T-helper 2 cell treated with Interferon-gamma antibody and Interleukin-4, amounts not matched to agents 100 ng/mL and 5 ng/mL, for 36 hours (primary cell): Measurements from ENCODE around the gene RASGRP2. TPM values are rescaled to one million over a fixed set of nuclear protein-coding genes. Genes with fewer than 3 reads are reported as not detected.

Experiments
- intact Hi-C: fragments of 100-400 bp; cut with micrococcal nuclease; formaldehyde crosslinking; loops from one replicate; pipeline ENCODE4 v1.15.1; 2023
- total RNA-seq: library from RNA; stranded (reverse); gene quantifications from 2 replicates; pipeline ENCODE4 v1.2.3, GENCODE V29; 2022

RASGRP2 gene
- total RNA-seq, 1 donor from 2014 or later = 276 TPM

DNA sequence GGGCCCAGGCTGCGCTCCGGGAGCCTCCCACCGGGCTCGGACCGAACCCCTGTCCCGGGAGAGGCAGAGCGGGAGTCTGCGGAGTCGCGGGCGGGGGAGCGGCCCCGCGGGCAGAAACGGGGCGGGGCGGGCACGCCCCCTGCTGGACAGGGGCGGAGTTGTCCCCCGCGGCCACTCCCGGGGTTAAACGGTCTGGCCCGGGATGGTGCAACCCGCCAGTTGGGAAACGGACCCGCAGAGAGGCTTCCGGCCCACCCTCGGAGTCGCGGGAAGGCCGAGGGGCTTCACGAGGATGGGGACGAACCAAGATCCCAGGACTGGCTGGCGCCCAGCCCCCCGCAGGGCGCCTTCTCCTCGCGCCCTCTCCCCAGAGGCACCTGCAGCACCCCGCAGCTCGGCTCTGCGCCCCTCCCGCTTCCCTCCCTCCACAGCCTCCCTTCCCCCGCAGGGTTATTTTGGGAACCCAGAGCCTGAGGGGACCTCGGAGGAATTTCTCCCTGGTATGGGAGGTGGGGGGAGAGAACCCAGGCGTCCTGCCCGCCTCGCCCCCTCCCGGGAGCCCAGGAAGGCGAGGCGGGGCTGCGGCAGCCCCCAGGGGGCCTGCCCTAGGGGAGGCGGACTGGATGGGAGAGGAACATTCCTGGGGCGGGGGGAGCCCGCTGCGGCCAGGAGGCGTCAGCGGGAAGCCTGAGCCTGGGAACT lies 902 bp downstream of the RASGRP2 start:
- intact Hi-C loops = loop anchor here (1.0 to 10.0 kb wide), 5 partner anchors 24 to 498 kb away; partner anchors contain the start of genes CATSPERZ, EHD1, ESRRA and FKBP2

DNA sequence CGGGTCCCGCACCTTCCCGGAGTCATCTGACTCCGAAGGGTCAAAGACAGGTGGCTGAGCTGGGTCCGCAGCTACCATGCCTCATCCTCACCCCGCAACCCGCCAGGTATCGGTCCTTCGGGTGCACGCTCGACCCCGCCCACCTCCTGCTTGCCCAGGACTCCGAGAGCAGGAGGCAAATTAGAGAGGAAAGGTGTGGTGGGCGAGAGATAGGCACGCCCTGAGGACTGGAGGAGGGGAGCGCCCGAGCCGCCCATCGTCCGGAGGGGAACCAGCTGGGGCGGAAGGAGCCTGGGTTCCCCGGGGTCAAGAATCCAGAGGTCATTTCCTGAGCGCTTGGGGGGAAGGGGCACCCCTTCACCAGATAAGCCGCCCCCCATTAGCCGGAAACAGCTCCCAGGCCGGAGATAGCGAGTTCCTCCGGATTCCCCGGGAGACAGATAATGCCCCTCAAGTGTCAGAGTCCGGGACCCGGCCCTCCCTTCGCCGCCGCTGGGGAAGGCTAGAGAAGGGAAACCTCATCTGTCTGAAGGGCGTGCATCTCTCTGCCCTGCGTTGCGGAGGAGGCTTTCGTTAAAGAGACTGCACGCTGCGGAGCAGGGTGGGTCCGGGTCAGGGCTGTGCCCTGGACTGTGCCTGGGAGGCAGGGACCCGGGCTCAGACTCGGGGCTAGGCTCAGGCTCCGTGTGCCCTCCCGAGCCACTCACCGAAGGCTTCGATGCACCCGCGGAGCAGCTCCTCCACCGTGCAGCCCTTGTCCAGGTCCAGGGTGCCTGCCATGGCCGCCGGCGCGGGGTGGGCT lies 1.7 kb downstream of the RASGRP2 start:
- intact Hi-C loops = loop anchor here (2.0 to 10.0 kb wide), 4 partner anchors 69 to 497 kb away; partner anchors contain the start of genes CATSPERZ, EHD1, ESRRA and FKBP2

DNA sequence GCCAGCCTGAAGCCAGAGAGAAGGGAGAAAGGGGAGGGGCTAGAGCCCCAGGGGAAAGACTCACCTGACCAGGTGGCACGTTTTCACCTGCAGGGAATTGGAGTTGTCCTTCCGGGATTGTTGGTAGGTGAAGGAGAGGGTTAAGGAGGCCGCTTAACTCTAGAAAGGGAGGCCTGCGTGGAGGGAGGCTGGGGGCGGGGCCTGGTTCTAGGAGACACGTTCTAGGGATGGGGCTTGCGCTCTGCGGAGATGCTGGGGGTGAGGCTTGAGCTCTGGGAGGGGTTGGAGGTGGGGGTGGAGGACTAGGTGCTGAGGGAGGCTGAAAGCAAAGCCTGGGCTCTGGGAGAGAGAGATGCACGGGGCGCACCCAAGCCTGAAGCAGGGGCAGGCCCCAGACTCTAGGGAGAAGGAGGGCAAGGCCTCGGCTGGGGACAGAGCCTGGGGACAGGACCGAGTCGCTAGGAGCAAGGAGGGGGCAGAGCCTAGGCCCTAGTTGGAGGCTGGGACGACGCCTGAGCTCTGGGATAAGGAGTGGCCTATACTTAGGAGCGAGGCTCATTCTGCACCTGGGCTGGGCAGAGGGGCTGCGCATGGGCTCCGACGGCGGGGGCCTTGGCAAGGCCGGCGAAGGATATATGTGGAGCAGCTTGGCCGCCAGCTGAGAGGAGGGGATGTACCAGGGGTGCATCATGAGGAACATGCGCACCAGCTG lies 2.4 kb downstream of the RASGRP2 start:
- intact Hi-C loops = loop anchor here (2.0 to 10.0 kb wide), 4 partner anchors 69 to 497 kb away; partner anchors contain the start of genes CATSPERZ, EHD1, ESRRA and FKBP2

DNA sequence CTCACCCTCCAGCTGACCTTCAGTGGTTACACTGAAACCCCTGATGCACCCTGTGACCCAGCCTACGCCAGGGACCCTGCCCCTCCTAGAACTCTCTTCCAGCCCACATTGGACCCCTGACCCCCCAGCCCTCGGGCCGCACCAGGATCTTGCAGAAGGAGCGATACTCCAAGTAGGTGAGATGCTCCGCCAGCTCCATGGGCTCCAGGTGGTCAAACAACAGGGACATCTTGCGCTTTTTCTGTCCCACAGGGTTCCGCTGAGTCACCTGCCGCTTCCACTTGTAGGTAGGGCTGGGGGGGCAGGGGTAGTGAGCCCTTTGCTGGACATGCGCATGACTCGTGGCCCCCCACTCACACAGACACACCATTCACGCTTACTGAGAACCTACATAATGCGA lies 4.1 kb downstream of the RASGRP2 start:
- intact Hi-C loops = loop anchor here (10.0 kb wide), 3 partner anchors 135 to 495 kb away; partner anchors contain the start of genes CATSPERZ, EHD1, ESRRA and FKBP2

DNA sequence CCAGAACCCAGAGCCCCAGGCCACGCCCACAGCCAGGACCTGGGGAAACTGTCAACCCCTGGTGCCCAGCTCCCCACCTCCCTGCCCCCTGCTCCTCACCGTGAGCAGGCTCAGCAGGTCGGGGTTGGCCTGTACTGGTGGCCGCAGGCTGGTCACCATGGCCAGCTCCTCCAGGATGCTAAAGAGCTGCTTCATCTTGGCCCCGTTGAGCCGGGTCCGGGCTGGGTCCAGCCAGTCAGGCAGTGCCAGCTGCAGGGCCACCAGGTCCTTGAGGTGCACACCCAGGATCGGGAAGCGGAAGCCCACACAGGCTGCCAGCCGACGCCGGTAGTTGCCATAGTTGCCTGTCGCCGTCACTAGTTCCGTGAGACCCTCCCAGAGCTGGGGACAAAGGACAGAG lies 7.3 kb downstream of the RASGRP2 start:
- intact Hi-C loops = no loop called here

DNA sequence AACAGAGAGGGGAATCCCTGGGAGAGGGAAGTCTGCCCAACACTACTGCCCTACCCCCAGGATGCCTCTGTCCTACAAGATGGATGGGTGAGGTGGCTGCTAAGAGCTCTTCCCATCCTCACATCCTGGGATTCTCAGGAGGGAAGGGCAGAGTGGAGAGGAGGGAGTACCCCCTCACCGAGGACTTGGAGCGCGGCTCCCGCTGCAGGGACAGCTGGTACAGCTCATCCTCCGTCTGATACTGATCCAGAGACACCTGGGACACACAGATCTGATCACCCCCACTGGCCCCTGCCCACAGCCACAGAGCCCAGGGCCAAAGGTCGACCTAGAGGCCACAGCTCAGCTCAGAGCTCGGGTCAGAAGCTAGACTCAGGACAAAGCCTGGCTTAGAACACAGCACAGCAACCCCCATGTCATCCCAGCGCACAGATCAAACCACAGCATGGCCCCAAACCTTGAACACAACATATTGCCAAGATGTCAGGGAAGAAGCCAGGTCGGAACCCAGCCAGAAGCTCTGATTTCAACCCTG lies 8.2 kb downstream of the RASGRP2 start:
- intact Hi-C loops = no loop called here

DNA sequence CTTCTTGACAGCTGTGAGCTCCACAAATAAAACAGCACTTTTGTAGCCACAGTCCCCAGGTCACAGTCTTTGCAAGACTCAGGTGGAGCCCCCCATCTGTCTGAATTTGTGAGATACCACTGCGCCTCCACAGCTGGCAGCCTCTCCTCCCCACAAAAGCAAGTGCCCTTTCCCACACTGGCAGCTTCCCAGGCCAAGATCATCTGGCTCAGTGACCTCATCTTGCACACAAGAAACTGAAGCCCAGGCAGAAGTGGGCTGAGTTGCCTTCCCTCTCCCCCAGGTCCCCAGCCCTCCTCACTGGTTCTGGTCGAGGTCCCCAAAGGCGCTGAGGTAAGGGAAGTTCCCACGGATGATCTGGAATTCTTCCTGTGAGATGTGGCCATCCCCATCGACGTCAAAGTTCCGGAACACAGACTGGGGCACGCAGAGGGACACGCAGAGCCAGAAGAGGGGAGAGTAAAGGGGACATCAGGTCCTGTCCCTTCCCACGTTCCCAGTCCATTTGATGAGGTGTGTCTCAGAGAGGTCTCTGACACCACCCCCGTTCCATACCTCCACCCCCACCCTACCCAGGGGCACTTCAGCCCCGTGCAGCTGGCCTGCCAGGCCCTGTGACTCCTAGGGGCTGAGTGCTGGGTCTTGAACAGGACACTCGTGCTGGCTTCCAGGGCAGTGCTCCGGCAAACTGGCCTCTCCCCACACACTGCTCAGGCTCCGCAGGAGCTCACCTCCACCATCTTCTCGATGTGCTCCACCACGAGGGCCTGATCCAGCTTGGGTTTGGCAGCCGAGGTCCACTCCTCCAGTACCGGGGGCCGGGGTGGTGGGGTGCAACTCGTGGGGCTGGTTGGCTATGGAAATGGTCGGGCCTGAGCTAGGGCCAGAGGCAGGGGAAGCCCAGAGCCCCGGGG lies 8.9 kb downstream of the RASGRP2 start:
- intact Hi-C loops = no loop called here

DNA sequence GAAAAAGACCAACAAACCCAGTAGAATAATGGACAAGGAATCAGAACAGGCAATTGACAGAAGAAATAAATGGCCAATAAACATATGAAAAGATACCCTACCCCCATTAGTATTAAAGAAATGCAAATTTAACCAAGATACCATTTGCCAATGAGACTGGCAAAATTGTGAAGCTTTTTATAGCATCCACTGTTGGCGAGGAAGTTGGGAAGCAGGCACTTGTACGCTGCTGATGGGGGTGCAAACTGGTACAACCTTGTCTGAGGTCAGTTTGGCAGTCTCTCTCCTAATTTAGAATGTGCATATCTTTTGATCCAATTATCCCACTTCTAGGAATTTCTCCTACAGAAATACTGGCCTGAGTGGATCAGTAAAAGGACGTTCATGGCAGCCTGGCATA lies 12.3 kb downstream of the RASGRP2 start:
- intact Hi-C loops = no loop called here

DNA sequence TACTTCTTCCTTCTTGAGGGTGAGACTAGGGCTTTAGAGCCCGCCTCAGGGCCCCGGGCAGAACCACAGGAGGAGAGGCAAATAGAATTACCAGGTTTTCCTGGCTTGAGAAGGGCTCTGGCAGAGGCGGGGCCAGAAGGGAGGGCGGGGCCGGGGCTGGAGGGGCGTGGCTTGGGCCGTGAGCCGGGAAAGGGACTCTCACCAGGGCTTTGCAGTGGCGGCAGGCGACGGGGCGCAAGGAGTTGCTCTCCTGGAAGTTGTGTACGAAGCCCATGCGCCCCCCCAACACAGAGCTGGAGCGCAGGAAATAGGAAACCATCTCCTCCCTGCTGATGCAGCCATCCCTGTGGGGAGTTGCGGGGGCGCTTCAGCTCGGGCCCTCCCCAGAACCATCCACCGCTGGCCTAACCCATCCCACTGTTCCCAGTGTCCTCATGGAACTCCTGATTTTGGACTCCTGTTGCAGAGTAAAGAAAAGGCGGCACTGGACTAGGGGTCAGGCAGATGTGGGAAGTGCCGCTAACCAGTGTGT lies 14.0 kb downstream of the RASGRP2 start:
- intact Hi-C loops = no loop called here

DNA sequence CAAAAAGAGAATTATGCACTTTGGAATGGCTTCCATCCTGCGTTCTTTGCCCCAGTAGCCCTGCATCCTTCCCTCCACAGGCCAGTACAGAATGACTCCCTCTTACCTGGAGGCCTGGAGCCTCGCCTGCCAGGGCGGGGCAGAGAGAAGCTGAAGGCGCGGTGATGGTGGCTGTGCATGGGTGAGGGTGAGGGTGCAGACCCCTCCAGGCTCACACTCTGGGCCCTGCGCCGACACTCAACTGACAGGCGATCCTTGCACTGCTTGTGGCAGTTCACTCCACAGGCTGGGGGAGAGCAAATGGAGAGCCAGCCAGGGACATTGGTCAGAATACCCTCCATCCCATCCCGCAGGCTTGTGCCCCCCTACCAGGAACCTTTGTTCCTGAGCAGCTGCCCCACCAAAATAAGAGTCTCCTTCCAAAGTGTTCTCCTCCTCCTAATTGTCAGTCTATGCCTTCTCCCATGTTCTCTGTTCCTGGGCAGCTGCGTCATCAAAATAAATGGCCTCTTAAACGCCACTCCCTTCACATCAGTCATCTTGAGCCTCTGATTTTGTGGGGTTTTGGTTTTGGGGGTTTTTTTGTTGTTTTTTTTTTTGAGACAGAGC lies 15.1 kb downstream of the RASGRP2 start:
- intact Hi-C loops = no loop called here

DNA sequence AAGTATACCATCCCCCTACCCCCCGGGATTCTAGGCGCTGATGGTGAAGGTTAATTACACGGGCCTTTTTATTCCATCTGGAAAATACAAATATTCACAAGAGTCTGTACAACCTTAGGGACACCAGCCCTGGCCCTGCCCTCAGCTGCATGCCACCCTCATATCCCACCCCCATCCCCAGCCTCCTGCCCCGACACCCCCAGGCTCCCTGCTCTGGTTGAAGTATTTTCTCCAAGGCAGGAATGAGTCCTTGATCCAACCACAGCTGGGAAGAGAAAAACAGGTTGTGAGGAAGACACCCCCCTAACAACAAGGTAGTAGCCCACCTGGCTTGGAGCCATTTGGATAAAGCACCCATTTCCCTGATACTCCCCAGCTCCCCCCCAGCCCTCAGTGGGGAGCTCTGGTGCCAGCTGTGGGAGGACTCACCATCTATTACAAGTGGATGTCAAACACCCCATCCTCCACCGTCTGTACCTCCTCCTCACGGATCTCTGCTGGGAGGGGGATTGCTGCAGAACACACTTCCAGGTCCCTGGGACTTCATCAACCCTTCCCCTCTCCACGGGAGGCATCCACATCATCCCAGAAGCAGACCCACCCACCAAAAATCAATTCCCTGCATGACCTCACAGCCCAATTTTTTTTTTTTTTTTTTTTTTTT lies 16.9 kb downstream of the RASGRP2 start:
- intact Hi-C loops = no loop called here

DNA sequence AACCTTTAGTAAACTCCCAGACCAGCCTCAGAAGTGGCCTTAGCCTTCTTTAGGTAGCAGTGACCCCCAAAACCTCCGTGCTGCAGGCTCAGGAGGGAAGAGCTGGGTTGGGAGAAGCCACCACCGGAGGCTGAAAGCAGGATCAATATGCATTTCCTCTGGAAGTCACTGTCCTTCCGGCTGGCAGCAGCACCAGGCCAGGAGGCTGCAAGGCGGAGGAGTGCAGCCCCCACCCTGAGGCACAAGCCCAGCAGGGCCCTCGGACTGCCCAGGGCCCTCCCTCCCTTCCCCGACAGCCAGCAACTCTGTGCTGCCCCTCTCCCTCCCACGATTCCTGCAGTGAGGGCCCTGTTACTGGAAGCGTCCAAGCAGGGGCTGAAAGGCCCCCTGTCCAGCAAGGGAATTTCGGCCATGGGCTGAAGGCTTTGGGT lies 17.7 kb downstream of the RASGRP2 start:
- intact Hi-C loops = no loop called here

DNA sequence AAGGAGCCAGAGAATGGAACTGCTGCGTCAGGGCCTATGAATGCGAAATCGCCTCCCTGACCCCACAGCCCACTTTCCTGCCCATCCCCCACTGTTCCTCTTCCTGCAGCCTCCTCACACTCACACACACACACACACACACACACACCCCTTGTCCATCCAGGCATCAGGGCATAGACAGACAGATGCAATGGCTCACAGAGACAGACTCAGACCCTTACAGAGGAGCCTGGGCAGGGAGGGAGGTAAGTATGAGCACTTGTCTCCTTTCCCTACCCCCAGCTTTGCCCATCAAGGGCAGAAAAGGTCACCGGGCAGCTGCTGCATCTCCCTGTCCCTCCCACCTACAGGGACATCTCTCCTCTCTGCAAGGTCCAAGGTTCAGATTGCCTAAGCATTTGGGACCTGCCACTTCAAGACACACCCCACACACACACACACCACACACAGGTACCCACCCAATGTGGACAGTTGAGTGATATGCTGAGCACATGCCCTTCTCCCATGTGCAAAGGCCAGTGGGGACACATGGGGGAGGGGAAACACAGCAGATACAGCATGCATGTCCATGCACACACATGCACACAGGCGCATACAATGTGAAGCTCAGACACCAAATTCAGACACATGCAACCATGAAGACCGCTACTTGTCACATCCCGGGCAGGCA lies 18.9 kb downstream of the RASGRP2 start:
- intact Hi-C loops = no loop called here

DNA sequence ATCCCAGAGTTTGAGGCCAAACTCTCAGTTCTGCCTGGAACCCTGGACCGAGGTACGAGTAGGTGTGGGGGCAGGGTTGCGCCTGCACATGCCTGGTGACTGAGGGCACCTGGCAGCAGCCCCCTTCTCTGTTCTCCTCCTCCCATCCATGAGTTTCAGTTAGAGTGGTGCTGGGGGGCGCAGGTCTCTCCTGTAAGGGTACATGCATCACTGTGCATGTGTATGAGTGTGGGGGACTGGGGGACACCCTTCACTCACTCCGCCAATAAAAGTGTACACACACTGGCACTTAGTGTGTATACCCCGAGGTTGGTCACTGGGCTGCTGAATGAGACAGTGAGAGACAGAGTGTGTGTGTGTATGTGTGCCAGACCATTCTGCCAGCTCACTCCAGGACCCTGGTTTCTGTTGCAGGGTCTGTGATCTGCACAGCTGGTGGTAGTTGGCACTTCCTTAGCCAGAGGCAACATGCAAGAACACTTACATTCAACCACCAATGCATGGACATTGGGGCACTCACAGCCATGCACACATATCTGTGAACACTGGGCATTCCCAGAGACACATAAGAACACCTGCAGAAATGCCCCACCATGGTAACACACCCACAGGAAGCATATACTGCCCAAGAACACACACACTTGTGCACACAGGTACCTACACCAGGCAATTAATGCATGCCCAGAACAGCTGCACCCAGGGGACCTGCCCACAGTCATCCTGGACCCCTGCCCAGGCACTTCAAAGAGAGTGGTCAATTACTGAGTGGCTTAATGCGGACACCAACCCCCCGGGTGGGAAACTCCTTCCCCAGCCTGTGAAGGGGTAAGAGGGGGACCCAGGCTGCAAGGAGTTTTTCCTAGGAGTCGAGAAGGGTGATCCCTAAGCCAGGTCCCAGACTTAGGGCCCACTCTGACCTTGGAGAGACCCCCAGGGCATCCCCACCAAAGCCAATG lies 19.8 kb downstream of the RASGRP2 start:
- intact Hi-C loops = loop anchor here (1.0 kb wide), 1 partner anchor 36 kb away; no protein-coding TSS in a partner anchor

DNA sequence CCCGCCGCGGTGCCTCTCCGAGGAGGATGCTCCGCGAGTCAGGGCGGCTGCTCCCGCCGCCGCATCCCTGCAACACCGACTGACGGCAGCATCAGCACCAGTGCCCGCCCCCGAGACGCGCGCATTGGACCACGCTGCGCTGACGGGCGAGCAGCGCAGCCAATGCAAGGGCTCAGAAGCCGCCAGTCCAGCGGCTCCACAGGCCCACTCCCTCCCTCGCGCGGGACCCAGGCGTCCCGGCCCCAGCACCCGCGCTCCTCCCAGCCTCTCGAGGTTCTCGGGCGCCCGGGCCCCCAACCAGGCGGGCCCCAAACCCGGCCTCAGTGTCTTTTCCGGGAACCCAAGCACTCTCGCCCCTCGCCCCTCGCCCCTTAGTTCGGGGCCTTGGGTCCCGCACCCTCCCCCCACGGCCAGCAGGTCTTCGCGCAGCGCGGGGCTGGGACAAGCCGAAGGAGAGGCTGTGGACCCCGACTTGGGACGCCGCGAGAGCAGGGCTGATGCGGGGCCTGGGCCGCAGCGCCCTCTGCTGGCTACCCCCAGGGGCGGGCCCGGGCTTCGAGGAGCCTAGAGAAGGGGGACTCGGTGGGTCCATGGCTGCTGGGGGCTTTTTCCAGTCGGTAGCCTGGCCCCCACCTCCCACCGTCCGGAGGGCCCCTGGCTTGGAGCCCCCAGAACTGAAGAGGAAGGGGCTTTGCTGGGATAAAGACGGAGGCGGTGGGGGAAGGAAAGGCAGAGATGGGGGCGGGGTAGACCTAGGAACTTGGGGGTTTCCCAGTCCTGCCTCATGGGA lies 20.6 kb downstream of the RASGRP2 start, which contains the start of gene NRXN2:
Gene NRXN2, minus strand, starts transcription at position 81 of the 790 bp plus-strand sequence. CDS start 9,498 bp downstream, outside the sequence.
- intact Hi-C loops = loop anchor here (1.0 kb wide), 1 partner anchor 35 kb away; no protein-coding TSS in a partner anchor
